PFSK-1 (cell line): ENCODE measurements around the gene OR10A4.

Experiments
- FOXP2 ChIP-seq: optimal IDR thresholded peaks from 2 replicates; pipeline ENCODE3; 2011; ENCODE audit warnings: borderline replicate concordance, control low read depth, inconsistent platforms; ENCODE audit not compliant: insufficient read depth; ENCODE audit errors: extremely low read length, extremely low read depth
- POLR2AphosphoS5 ChIP-seq: IDR thresholded peaks from 2 replicates; pipeline ENCODE4 v1.6.1; 2012; ENCODE audit warnings: low read depth, mild to moderate bottlenecking, control low read depth, low read length, moderate library complexity
- SIN3A ChIP-seq: IDR thresholded peaks from 2 replicates; pipeline ENCODE4 v1.6.1; 2012; ENCODE audit warnings: mild to moderate bottlenecking, low read length, moderate library complexity, borderline replicate concordance; ENCODE audit not compliant: insufficient read depth
- TAF1 ChIP-seq: IDR thresholded peaks from 2 replicates; pipeline ENCODE4 v1.6.1; 2012; ENCODE audit warnings: low read length, control low read depth, borderline replicate concordance; ENCODE audit not compliant: insufficient read depth
- TF ChIP-seq, protein P1 (sequence below), 2 experiments: IDR thresholded peaks; 2 replicates each; pipeline versions ENCODE4 v1.6.1 to v1.8.0; 2011 to 2012; ENCODE audit warnings: low read depth in 2 of 2, low read length in 2 of 2, control low read depth in 1 of 2, inconsistent platforms in 1 of 2, mild to moderate bottlenecking in 1 of 2, moderate library complexity in 1 of 2; ENCODE audit not compliant: insufficient read depth in 1 of 2

The OR10A4 gene

DNA sequence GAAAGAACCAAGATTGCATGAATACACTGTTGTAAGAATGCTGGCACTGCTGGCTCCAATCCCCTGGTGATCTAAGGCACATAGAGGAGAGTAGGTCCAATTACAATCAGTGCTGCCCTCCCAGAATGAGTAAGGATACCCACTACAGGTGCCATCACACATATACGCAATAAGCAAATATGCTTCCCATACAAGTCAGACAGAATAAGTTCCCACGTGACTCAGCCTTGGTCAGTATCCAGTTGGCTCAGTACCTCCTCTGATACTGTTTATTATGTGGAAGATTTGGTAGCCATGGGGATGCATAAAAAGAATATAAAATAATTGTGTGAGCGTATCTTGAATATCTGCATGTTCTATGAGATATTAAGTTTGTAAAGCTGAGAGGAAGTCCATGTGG is 35.5 kb downstream of the OR10A4 start:
- no peak for TF ChIP-seq SIN3A
- no peak for TF ChIP-seq POLR2AphosphoS5
- TF ChIP-seq, protein P1, sequence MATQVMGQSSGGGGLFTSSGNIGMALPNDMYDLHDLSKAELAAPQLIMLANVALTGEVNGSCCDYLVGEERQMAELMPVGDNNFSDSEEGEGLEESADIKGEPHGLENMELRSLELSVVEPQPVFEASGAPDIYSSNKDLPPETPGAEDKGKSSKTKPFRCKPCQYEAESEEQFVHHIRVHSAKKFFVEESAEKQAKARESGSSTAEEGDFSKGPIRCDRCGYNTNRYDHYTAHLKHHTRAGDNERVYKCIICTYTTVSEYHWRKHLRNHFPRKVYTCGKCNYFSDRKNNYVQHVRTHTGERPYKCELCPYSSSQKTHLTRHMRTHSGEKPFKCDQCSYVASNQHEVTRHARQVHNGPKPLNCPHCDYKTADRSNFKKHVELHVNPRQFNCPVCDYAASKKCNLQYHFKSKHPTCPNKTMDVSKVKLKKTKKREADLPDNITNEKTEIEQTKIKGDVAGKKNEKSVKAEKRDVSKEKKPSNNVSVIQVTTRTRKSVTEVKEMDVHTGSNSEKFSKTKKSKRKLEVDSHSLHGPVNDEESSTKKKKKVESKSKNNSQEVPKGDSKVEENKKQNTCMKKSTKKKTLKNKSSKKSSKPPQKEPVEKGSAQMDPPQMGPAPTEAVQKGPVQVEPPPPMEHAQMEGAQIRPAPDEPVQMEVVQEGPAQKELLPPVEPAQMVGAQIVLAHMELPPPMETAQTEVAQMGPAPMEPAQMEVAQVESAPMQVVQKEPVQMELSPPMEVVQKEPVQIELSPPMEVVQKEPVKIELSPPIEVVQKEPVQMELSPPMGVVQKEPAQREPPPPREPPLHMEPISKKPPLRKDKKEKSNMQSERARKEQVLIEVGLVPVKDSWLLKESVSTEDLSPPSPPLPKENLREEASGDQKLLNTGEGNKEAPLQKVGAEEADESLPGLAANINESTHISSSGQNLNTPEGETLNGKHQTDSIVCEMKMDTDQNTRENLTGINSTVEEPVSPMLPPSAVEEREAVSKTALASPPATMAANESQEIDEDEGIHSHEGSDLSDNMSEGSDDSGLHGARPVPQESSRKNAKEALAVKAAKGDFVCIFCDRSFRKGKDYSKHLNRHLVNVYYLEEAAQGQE (IDR thresholded peaks at IDR 0.05; ENCODE audit: insufficient read depth in 1 of 2, low read depth in 2 of 2, low read length in 2 of 2) = no peak
- no peak for TF ChIP-seq FOXP2
- TF ChIP-seq TAF1 = no peak

DNA sequence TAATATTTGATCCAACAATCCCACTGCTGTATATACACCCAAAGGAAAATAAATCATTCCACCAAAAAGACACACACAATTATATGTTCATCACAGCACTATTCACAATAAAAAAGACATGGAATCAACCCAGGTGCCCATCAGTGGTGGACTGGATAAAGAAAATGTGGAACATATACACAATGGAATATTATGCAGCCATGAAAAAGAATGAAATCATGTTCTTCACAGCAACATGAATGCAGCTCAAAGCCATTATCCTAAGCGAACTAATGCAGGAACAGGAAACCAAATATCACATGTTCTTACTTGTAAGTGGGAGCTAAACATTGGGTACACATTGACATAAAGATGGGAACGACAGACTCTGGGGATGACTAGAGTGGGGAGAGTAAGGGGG is 43.3 kb downstream of the OR10A4 start:
- no peak for TF ChIP-seq FOXP2
- no peak for TF ChIP-seq TAF1
- TF ChIP-seq, protein P1 (IDR thresholded peaks at IDR 0.05; ENCODE audit: insufficient read depth in 1 of 2, low read depth in 2 of 2, low read length in 2 of 2) = no peak
- TF ChIP-seq SIN3A = no peak
- no peak for TF ChIP-seq POLR2AphosphoS5

DNA sequence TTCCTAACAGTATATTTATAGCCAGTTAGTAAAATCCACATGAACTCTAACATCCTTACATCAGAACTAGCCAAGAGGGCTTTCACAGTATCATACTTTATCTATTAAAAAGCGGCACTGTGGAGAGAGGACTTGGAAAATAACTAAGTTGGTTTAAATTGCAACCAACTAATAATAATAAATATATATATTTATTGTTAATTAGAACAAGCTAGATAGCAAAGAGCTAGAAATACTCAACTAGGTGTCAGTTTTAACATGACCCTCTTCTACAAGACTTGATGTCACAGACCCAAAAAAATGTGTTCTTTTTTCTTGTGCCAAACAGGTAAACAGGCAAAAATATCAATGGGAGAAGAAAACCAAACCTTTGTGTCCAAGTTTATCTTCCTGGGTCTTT is 44.3 kb downstream of the OR10A4 start, which contains the start of gene OR2D3:
Gene OR2D3 (plus strand): TSS at position 301 of the 400 bp plus-strand sequence. CDS start 0 bp downstream, at position 301.
- no peak for TF ChIP-seq POLR2AphosphoS5

DNA sequence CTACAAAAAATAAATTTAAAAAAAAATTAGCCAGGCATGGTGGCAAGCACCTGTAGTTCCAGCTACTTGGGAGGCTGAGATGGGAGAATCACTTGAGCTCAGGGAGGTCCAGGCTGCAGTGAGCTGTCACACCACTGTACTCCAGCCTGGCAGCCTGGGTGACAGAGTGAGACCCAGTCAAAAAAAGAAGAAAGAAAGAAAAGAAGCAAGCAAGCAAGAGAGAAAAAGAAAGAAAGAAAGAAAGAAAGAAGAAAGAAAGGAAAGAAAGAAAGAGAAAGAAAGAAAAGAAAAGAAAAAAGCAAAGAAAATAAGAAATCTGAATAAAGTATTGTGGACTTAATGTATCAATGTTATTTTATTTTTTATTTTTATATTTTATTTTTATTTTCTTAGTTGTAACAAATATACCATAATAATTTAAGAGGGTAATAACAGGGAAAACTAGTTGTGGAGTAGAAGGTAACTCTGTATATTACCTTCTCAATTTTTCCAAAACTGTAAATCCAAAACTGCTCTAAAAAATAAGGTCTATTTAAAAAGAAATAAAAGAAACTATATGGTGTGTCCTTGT is 48.7 kb downstream of the OR10A4 start:
- no peak for TF ChIP-seq FOXP2
- TF ChIP-seq SIN3A = no peak
- TF ChIP-seq, protein P1 (IDR thresholded peaks at IDR 0.05; ENCODE audit: insufficient read depth in 1 of 2, low read depth in 2 of 2, low read length in 2 of 2) = no peak
- no peak for TF ChIP-seq TAF1
- TF ChIP-seq POLR2AphosphoS5 = no peak

DNA sequence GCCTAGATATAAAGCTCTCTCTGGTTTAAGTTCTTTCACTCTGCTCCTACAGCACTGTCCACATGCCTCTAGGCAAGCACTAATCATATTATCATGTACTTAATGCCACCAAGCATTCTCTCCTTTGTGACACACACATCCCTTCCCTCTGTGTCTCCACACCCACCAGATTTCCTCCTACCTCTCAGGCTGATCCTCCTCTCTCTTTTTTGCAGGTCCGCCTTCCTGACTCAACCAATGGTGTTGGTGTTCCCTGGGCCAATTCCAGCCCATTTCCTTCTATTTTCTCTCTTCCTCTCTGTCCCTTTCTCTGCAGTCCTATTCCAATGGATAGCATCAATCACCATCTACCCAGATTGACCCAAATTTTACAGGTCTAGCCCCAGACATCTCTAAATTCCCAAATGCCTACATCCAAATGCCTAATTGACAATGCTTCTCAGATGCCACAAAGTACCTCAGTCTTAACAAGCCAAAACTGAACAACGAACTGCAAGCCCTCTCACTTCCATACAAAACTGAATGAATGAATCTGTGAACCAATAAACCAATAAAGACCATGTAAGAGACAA is 49.3 kb downstream of the OR10A4 start:
- TF ChIP-seq, protein P1 (IDR thresholded peaks at IDR 0.05; ENCODE audit: insufficient read depth in 1 of 2, low read depth in 2 of 2, low read length in 2 of 2) = no peak
- TF ChIP-seq POLR2AphosphoS5 (no peak), SIN3A (no peak), FOXP2 (no peak), TAF1 (no peak)
